OCI-LY7 (cell line): ENCODE measurements around the gene CCNF. TPM values are rescaled to one million over a fixed set of nuclear protein-coding genes. Genes with fewer than 3 reads are reported as not detected.

Source experiments
- BruUV-seq: library from RNA; stranded (reverse); fragments of 400-500 nt; replicated peaks from 2 replicates; lab custom pipeline; 2021; lab: Mats Ljungman, UMichigan
- CTCF ChIA-PET: fragments of 300-600 bp; sonication (Branson Sonifier 250); formaldehyde crosslinking; loops from one replicate; lab custom pipeline; 2022; ENCODE audit warnings: antibody characterized with exemption; ENCODE audit not compliant: unreplicated experiment; lab: Charles Lee
- POLR2A ChIA-PET: fragments of 300-600 bp; sonication (Branson Sonifier 250); formaldehyde crosslinking; loops from one replicate; lab custom pipeline; 2022; ENCODE audit warnings: antibody characterized with exemption; lab: Charles Lee
- DNase-seq: peaks from one replicate; pipeline ENCODE4 v3.0.0-alpha.2; 2015; ENCODE audit warnings: low spot score
- H2AFZ ChIP-seq: fragments of 200-600 bp; sonication (generic), shearing (Covaris generic); 2 replicates; pipeline ENCODE4 v1.6.1; 2014; ENCODE audit warnings: mild to moderate bottlenecking, antibody characterized with exemption, low read length, moderate library complexity
- H3K27ac ChIP-seq: fragments of 200-600 bp; sonication (generic); 2 replicates; pipeline ENCODE4 v1.5.1; 2014; ENCODE audit warnings: mixed run types, low read depth, mild to moderate bottlenecking, moderate library complexity, low read length, inconsistent platforms; ENCODE audit not compliant: poor library complexity, severe bottlenecking
- H3K36me3 ChIP-seq: fragments of 200-600 bp; sonication (generic); 2 replicates; pipeline ENCODE4 v1.6.1; 2014; ENCODE audit warnings: mild to moderate bottlenecking, antibody characterized with exemption, low read length, moderate library complexity, mixed read lengths; ENCODE audit not compliant: insufficient read depth
- H3K4me1 ChIP-seq: fragments of 200-600 bp; sonication (generic); 2 replicates; pipeline ENCODE4 v1.5.1; 2014; ENCODE audit warnings: mild to moderate bottlenecking, low read length; ENCODE audit not compliant: insufficient read depth, poor library complexity, severe bottlenecking
- H3K4me2 ChIP-seq: fragments of 200-600 bp; sonication (generic); 2 replicates; pipeline ENCODE4 v1.6.1; 2014; ENCODE audit warnings: mild to moderate bottlenecking, low read length
- H3K4me3 ChIP-seq: fragments of 200-600 bp; sonication (generic); 2 replicates; pipeline ENCODE4 v1.5.1; 2014; ENCODE audit warnings: mild to moderate bottlenecking, low read depth, low read length; ENCODE audit not compliant: poor library complexity, severe bottlenecking
- H3K79me2 ChIP-seq: fragments of 200-600 bp; sonication (generic); 2 replicates; pipeline ENCODE4 v1.6.1; 2016; ENCODE audit warnings: low read depth, mild to moderate bottlenecking, low read length, moderate library complexity, mixed read lengths; ENCODE audit not compliant: insufficient read depth
- H3K9me2 ChIP-seq: fragments of 200-600 bp; sonication (generic); 2 replicates; pipeline ENCODE4 v1.6.1; 2016; ENCODE audit warnings: mild to moderate bottlenecking, low read length, mixed read lengths; ENCODE audit not compliant: insufficient read depth
- H3K9me3 ChIP-seq: fragments of 200-600 bp; sonication (generic); 2 replicates; pipeline ENCODE4 v1.6.1; 2014; ENCODE audit warnings: mild to moderate bottlenecking, mixed run types, low read length, mixed read lengths
- H4K20me1 ChIP-seq: fragments of 200-600 bp; sonication (generic); 2 replicates; pipeline ENCODE4 v1.6.1; 2014; ENCODE audit warnings: mild to moderate bottlenecking, antibody characterized with exemption, low read length, moderate library complexity, mixed read lengths; ENCODE audit not compliant: insufficient read depth
- EZH2phosphoT487 ChIP-seq: fragments of 200-600 bp; sonication (generic); IDR thresholded peaks from 2 replicates; pipeline ENCODE4 v1.6.1; 2018; ENCODE audit warnings: low read depth, borderline replicate concordance, mild to moderate bottlenecking, mixed run types, antibody characterized with exemption, low read length, moderate library complexity, mixed read lengths
- intact Hi-C: fragments of 100-400 bp; cut with micrococcal nuclease; formaldehyde crosslinking; loops from one replicate; pipeline ENCODE4 v1.10.0; 2022; ENCODE audit not compliant: unreplicated experiment
- total RNA-seq, 2 experiments: library from RNA; depleted of rRNA in 1 of 2; stranded (reverse); fragments of >200 nt in 1 of 2; shearing (Covaris generic) in 1 of 2; gene quantifications; 2 replicates each; pipeline ENCODE4 v1.2.3, GENCODE V29; 2014 to 2022
- TF ChIP-seq, protein P1 (sequence below): fragments of 200-600 bp; sonication (generic); conservative IDR thresholded peaks from 2 replicates; pipeline ENCODE4 v1.5.1; 2014; ENCODE audit warnings: mild to moderate bottlenecking, antibody characterized with exemption, low read length, moderate library complexity, mixed read lengths

CCNF gene
- total RNA-seq, 2 experiments from 2014 or later, result 82.1 to 83.3 TPM

DNA sequence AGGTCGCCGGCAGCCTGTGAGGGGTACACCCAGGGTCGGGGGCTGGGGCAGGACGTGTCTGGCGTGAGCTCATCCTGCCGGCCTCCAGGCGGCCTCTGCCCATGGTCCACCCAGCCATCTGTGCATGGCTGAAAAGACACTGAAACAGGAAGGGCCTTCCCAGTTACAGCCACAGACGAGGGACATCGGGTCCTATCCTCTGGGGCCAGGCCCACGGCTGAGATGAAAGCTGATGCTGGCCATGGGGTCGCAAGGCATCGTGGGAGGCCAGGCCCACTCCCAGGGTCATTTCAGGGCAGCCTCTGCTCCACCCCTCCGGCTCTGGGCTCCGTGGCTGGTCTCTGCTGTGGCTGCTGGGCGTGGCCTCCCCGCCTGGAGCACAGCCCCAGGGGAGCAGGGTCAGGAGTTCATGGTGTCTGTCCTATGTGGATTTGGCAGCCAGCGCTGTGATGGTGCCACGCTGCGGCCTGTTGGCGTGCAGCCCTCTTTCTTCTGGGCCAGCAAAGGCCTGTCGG is 67.9 kb downstream of the CCNF start:
- ChIA-PET POLR2A (interaction anchor here (0.6 kb wide), 1 partner anchor 303 kb away, joined by 5 read pairs; no protein-coding TSS in a partner anchor), CTCF (no interaction called here)
- Histone ChIP-seq H3K4me2 (no peak overlapping the region), H3K9me2 (no peaks in the 10 kb centered on the region), H3K4me3 (no peak overlapping the region), H3K4me1 (peaks cover 10% of the 10 kb centered on the region), H3K27ac (no peak overlapping the region), H3K9me3 (no peaks in the 10 kb centered on the region), H3K79me2 (no peaks in the 10 kb centered on the region), H4K20me1 (no peaks in the 10 kb centered on the region), H3K36me3 (peaks cover 28% of the 10 kb centered on the region), H2AFZ (no peak overlapping the region)
- intact Hi-C loops, result no loop called here
- no TSS peak for BruUV-seq
- TF ChIP-seq, protein P1, sequence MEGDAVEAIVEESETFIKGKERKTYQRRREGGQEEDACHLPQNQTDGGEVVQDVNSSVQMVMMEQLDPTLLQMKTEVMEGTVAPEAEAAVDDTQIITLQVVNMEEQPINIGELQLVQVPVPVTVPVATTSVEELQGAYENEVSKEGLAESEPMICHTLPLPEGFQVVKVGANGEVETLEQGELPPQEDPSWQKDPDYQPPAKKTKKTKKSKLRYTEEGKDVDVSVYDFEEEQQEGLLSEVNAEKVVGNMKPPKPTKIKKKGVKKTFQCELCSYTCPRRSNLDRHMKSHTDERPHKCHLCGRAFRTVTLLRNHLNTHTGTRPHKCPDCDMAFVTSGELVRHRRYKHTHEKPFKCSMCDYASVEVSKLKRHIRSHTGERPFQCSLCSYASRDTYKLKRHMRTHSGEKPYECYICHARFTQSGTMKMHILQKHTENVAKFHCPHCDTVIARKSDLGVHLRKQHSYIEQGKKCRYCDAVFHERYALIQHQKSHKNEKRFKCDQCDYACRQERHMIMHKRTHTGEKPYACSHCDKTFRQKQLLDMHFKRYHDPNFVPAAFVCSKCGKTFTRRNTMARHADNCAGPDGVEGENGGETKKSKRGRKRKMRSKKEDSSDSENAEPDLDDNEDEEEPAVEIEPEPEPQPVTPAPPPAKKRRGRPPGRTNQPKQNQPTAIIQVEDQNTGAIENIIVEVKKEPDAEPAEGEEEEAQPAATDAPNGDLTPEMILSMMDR, result no peak
- no peak for TF ChIP-seq EZH2phosphoT487
- no peak for DNase-seq

DNA sequence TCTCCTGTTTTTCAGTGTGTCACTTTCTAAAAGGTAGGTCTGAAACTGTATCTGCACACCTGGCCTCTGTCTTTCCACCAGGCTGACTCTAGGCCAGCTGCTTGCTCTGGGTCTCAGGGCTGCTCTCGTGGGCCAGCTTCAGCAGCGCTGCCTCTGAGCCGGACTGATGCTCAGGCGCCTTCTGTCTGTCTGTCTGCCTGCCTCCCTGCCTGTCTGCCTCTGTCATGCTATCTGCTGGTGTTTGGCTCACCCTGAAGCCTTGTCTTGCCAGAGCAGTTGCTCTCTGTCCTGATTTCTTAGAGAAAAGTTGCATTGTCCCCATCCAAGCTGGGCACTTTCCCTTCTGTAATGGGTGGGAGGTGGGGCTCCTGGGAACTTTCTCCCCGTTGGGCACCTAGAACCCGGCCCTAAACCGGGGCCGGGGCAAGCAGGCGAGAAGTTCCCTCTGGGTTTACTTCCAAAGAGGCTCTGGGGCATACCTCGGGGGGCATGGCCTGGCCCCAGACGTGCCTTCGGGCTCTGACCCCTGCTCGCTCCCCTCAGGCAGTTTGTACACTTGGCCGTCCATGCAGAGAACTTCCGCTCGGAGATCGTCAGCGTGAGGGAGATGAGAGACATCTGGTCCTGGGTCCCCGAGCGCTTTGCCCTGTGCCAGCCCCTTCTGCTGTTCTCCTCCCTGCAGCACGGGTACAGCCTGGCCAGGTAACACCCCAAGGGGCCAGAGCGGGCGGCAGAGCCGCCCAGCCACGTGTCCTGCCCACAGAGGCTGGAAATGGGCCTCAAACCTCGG is 68.6 kb downstream of the CCNF start:
- H3K9me3 ChIP-seq, result no peaks in the 10 kb centered on the region
- no peaks in the 10 kb centered on the region for H4K20me1 ChIP-seq
- no peak overlapping the region for H2AFZ ChIP-seq
- ChIA-PET POLR2A (no interaction called here), CTCF (no interaction called here)
- no peak overlapping the region for H3K4me2 ChIP-seq
- intact Hi-C loops, result no loop called here
- no peaks in the 10 kb centered on the region for H3K9me2 ChIP-seq
- H3K27ac ChIP-seq, result no peak overlapping the region
- DNase-seq, result no peak
- H3K79me2 ChIP-seq, result no peaks in the 10 kb centered on the region
- H3K36me3 ChIP-seq, result peaks cover 34% of the 10 kb centered on the region
- H3K4me3 ChIP-seq, result no peak overlapping the region
- H3K4me1 ChIP-seq, result peaks cover 10% of the 10 kb centered on the region
- no TSS peak for BruUV-seq
- TF ChIP-seq, protein P1, result no peak
